Measurements from ENCODE around the gene FOXN3.

The FOXN3 gene

DNA sequence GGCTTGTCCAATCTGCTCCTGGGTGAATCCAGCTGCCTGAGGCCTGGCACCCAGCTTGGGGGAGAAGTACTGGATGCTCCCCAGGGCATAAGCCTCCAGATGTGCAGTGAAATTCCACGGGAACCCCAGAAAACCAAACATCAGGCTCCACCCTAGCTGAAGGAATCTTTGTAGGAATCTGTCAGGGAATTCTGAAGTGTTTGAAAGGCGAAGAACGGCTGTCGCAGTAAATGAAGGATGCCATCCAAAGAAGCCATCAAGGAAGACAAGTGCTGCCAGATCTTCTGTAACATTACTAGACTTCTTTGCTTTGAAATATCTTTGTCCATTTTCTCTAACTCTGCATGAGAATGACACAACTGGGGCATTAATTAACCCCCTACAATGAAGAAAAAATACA, 219.4 kb downstream of the FOXN3 start:
- DNase-seq (ENCODE audit: low spot score): no peak

DNA sequence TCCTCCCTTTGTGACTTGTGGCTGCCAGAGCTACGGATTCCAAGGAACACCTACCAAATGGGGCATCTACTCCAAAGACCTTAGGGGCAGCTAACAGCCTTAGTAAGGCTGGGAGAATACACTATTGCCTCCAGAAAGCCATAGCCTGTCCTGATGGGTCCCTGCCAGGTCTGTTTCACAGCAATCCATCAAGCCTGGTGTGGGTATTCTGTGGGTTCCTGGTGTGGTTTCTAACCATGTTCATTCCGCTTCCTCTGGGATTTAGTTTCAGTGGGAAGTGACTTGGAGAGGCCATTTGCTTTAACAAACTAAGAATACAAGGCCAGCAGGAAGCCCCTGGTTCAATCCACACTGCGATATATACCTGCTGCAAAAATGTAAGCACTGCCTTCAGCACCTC, 220.5 kb downstream of the FOXN3 start:
- DNase-seq (ENCODE audit: low spot score): no peak

DNA sequence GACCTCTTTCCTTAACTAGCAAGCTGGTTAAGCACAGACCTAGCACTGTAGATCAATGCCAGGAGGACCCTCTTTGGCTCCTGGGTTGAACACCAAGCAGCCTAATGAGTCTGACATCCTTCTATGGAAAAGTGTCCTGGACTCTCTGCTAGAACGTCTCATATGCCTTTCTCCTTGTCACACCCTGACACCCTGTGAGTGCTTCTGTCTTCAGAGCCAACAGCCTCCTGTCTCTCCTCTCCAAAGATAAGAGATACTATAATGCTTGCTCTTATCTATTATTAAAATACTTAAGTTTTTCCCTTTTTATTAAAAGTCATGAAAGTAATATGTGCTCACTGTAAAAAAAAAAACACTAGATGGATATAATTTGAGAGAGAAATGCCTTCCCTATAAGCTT, 222.7 kb downstream of the FOXN3 start:
- DNase-seq (ENCODE audit: low spot score): no peak

DNA sequence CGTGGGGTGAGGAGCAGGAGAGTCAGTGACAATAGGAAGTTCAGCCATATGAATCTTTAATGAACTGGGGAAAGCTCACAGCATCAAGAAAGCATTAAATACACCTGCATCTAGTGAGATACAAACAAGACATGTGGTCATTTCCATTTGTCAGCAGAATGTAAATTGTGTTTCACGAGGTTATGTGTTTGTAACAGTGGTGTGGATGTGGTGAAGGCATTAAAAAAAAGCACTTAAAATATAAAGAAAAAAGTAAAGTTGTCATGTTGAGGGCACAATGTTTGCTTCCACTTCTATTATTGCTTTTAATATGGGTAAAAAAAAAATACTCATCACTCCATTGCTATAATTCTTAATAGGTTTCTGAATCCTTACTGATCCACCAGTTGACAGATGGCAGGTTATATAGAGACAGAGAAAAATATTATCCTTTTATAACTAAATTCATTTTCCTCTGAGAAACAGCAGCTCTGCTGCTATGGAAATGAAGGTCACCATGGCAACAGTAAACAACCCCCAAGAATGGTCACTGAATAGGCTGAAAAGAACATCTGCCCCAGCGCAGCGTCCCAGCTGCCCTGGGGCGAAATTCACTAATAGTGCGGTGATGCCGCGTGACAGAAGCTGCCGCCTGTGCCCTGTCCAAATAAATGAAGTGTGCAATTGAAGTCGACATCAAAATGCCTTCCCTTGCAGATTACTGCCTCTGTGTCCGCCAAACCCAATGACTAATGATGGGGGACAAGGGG, 226.1 kb downstream of the FOXN3 start:
- DNase-seq (ENCODE audit: low spot score): no peak

DNA sequence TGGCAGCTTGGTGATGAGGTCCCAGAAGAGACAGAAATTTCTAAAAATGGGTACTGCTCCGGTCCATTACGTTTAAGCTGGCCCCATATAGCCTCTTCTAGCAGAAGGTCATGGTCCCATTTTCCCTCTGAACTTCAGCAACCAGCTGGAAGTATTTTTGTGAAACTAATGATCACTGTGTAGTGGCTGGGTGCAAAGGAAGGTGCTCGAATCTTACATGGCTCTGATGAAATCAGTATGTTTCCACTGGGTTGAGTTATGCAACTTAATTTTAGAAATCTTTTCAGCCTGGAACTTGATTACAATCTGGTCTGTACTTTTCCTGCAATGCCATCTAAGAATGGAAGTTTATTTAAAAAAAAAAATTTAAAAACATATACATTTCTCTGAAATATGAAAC, 228.5 kb downstream of the FOXN3 start:
- DNase-seq (ENCODE audit: low spot score): no peak

DNA sequence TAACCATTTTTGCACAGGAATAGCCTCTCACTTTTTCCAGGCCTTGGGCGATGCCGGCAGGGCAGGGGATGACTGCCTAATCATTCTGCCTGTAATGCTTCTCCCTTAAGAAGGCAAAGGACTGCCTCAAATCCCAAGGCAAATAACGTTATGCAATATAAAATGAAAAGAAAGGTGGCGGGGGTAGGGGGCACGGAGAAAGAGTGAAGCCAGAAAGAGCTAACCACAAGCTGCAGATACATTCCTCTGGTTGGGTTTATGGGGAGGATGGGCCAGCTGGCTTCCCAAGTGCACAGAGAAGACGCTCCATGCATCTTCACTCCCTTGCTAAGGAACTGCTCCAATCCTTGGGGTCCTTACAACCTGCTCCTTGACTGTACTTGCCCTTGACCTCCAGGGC, 229.5 kb downstream of the FOXN3 start:
- DNase-seq (ENCODE audit: low spot score): no peak

DNA sequence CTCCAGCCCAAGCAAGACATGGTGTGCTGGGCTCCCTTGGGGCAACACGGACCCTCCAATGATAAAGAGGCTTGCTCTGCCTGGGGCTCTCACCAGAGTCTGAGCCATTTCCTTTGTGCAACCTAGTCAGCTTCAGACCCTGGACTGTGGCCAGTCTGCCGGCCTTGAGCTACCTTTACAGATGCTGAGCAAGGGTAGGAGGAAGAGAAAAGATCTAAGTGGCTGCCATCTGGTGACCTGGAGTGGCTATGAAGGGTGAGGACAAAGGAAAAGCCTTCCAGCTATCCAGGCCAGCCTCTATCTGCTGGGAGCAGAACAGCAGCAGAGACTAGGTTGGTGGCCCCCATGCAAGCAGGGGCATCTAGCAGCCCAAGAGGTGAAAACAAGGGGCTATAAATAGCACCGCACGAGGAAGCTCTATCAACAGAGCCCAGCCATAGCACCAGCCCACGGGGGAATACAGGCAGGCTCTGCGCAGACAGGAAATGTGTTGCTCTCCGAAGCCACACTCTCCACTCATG, 230.1 kb downstream of the FOXN3 start:
- DNase-seq (ENCODE audit: low spot score): no peak

DNA sequence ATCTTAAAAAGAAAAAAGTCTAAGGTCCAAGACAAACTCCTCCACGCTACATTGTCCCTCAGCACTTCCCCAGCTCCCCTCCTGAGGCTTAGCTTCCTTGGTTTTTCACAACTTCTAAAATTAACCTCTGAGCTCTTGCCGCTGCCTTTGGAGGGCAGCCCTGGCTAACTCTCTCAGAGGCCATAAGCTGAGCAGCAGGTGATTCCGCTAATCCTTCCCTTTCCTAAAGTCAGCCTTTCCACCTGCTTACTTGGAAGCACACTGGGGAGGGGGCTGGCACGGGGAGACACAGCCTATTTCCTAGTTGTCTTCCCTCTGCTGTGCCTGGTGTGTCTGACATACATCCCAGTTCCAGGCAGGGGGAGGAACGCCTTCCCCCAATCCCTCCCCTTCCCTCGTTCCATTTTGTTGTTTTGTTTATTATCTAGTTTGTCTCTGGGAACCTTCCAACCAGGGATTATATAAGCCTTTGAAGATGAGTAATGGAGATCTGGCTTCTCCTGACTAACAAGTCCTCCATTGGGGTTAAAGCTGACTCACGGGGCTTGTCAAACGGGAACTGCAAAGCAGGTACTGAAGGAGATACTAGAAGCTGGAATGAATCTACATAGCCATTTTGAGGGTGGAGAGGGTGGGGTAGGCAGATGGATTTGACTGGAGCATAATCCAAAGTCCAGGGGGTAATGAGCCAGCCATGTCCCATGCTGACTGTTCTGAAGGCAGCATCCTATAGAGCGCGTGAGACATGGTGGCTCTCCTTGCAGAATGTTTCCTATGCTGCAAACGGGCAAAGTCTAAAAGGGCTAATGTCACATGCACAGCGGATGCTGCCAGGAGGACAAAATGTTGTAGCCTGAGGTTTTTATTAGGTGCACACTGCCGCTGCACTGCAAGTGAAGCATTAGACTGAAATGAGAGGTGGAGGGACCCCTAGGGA, 230.8 kb downstream of the FOXN3 start:
- peak; percentile 56 for DNase-seq (ENCODE audit: low spot score)

DNA sequence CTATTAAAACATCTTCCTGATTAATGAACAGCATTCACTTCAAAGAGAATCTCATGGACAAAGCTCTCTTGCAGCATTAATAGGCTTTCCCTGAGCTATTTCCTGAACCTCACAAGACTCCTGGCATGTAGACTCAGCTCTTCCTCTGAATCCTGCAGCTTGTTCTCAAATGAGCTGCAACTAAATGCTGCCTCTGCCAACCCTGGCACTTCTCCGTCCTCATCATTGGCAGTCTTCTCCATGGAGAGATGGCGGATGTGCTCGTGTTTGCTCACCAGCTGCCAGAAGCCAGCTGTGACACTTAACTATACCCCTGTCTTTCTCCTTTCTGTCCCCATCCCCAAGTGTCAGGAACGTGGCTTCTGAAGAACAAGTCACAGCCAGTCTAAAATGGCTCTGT, 232.1 kb downstream of the FOXN3 start:
- DNase-seq (ENCODE audit: low spot score): no peak

DNA sequence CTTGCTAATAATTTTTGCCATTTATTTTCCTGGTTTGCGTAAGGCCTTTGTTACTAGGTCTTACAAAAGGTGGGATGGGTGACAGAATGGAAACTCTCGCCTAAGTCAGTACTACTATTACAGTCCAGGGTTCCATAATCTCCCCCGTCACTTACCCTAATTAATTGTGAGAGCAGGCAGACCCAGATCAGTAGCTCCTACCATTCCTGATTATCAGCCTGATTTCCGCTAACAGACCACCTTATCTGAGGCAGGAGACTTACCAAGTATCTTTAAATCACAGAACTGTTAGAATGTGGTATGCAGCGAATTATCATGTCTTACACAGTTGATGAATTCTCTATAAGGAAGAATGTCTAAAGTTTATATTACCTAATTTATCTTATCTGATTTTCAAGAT, 234.7 kb downstream of the FOXN3 start:
- no peak for DNase-seq (ENCODE audit: low spot score)

DNA sequence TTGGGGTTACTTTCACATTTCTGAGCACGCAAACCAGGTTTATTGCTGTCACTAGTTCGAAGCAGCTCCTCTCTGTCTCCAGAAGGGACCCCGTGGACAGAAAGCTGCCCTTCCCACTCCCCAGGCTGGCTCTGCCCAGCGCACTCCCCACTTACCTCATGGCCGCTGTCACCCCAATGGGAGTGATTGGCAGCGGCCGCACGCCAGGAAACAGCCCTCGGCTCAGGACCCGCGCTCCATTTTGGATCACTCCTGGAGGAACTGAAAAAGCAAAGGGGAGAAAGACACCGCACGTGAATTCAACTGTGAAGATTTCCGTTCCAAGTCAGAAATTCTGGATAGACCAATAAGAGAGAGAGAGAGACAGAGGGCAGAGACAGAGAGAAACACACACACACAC, 236.5 kb downstream of the FOXN3 start:
- no peak for DNase-seq (ENCODE audit: low spot score)

DNA sequence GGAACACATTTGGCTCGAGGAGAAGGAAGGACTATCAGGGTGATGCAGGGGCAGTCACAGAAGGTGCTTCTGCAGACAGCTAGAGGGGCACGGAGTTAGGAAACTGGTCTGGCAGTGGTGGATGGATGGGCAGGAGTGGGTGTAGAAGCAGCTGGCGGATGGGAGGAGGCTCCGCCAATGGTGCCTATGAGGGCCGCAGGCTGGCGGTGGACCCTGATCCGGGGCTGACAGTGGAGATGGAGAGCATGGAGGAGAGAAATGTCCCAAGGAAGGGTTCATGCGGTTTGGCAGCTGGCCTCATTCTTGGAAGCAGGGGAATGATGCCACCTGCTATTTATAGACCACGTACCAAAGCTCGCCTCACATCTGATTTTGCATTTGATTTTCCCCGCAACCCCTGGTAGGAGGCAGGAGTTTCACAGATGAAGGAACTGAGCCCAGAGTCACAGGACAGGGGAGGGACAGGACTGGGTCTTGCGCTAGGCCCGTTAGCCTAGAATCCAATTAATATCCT, 237.1 kb downstream of the FOXN3 start:
- DNase-seq (ENCODE audit: low spot score): no peak

DNA sequence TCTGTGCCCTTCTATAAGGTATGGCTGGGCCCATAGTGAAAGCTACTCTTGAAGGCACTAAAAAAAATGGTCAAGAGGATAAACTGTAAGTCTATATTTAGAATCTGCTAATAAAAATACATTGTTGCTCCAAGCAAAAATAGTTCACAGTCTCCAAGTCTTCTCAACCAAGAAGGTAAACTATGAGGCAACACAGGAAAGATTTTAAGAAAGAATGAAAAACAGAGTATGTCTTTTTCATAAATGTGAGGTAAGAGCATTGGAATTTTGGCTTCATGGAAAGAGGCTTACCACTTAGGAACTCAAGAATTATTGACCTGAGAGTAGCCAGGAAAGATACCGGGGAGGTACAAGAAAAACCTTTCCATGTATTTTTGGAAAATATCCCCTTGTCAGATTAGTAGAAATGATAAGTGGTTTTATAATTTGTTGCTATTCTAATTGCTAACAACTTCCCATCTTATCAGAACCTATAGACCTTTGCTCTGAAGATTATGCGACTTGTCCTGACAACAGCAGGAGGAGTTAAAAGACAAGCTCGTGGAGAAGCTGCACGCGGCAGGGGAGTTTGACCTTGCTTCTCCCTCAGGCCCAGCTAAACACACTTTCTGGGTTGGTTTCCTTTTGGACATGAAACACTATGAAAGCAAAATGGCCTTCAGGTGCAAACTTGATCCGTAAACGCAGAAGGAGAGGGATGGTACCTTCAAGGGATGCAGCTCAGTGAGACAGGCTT, 238.1 kb downstream of the FOXN3 start:
- peak; percentile 18 for DNase-seq (ENCODE audit: low spot score)

DNA sequence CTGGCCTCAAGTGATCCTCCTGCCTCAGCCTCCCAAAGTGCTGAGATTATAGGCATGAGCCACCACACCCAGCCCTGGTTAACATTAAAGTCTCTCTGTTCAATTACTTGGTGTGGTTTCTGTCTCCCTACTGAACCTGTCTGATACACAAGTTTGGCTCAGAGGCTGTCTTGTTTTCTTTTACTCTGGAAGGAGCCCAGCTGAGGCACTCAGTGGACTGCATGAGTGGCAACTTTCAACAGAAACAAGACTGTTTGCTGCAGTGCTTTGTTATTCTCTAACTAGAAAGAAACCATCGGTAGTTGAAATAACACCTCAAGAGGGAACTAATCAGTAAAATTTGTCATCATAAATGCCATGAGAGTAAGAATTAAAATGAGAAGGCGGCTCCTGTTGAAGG, 238.7 kb downstream of the FOXN3 start:
- DNase-seq (ENCODE audit: low spot score): no peak

DNA sequence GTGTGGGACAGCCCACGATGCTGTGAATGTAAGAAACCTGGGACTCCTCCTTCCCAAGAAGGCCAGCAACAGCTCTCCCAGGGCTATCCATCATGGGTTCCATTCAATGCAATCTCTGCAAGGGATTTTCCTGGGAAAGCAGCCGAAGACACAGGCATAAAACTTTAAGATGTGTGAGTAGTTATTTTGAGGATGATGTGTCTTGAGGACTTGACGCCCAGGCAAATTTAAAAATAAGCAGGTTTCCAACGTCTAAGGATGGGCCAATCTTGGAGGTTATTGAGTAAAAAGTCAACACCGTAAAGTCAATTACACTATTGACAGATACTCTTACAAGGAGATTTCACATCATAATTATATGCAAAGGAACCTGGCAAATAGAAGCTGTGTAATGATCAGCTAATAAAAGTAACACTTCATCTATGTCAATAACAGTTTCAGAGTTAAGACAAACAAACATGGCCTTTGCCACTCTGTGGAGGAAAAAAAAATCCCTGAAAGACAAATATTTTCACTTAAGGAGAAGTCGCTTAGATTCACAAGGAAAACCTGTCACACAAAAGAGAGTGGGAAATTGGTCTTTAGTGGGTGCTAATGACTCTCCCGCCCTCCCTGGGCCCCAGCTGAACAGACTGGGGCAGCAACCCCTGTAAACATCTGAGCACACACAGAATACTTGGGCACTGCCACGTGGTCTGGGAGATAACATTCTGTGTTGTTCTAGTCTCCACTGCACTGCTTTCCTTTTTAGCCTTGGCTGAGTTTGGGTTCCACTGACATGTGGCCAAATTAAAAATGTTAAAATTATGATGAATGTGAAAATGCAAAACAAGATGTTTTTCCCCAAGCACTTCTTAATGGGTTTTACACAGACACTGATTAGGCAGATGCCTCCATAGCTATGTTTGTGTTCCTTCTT, 240.9 kb downstream of the FOXN3 start:
- no peak for DNase-seq (ENCODE audit: low spot score)

DNA sequence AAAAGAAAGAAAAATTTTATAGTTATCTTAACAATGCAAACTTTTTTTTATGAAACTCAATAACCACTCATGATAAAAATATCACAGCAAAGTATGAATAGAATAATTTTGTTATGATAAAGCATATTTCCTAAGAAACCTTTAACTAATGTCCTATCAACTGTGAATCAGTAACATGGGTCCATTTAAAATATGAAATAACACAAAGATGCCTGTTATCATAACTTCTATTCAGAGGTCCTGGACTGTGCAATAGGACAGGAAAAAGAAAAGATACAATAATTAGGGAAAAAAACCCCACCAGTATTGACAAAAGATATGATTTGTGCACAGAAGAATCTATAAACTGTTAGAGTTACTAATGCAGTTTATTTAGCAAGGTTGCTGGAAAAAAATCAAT, 245.4 kb downstream of the FOXN3 start:
- no peak for DNase-seq (ENCODE audit: low spot score)

DNA sequence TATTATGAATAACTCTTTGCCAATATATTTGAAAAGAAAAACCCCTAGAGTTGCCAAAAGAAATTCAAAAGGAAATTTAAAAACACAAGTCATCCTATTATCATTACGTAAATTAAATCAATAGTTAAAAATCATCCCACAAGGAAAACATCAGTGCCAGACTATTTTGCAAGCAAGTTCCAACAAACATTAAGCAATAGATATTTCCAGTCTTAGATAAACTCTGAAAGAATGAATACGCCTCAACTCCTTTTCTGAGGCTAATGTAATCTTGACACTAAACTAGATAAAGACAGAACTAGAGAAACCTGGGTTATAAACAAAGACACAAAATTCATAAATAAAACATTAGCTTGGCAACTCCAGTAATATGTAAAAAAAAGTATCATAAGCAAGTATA, 245.9 kb downstream of the FOXN3 start:
- DNase-seq (ENCODE audit: low spot score): no peak

DNA sequence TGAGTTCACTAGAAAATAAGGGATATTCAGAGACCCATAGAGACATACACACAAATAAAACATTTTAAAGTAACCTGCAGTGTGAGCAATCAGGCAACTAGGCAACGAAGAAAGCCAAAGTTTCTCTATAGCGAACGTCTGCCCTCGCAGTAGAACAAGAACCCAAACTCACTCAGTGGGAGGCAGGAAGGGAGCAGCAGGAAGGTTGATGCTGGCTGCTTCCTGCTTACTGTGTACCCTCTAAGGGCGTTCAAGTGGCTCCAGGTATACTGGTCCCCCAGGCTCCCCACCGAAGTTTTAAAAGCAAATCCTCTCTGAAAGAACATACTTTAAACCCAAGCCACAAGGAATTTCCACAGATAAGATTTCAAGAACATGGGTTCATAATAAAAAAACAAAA, 249.3 kb downstream of the FOXN3 start:
- no peak for DNase-seq (ENCODE audit: low spot score)

DNA sequence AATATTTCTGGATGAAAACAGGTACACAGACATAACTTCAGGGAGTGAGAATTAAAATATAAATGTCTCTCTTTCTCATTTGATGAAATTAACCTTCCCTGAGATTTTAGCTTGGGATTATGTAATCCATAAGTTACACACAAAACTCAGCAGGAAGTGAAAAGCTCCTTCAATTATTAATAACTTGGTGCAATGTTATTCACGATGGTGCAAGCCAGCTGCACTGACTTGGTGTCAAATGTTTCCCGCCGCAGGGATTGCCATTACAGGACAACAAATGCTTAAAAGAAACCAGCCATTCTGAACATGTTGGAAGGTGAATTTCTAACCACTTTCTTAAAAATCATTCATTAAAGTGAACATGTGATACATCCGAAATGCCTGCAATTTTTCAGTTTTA, 250.4 kb downstream of the FOXN3 start:
- no peak for DNase-seq (ENCODE audit: low spot score)

DNA sequence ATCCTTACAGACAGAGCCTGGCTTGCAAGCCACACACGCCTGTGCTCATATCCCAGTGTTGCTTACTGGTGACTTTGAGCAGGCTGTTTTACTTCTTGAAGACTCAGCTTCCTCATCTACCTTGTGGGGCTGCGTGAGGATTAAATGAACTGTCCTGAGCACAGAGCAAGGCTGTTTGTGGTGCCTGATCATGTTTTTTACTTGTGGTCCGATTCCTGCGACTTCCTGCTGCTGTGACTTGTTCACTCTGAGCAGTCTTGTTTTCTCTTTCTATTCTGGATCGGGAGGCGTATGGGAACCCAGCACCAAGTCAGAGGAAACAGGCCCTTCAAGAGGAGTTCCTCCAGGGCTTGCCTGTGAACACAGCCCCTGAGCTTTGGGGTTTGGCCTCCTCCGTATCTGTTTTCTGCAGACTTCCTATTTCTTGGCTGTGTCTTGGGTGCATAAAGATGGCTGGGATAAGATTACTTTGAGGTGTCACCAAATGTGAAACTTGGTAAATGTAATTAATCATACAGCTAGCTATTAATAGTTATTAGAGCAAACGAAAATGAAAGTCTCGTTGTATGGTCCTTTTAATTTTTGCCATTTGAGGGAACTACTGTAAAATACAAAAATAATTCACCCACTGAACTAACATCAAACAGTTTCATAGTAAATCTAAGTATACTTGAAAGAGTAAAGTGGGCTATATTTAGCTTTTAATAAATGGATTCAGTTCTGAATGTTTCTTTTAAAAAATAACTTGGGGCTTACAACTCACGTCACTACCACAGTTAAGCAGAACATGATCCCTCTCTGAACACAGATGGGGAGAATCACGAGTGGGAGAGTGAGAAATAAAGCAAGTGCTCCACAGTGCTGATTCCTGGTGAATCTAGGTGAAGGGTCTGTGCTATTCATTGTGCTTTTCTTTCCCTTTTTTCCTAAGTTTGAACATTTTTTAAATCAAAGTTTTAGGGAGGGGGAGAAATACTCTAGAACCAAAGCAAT, 251.5 kb downstream of the FOXN3 start:
- DNase-seq (ENCODE audit: low spot score): peak; percentile 44
